ENCODE data around the gene SLC1A4.

Gene SLC1A4

GRCh38 chr2:65003037-65003436 is 13.8 kb downstream of the SLC1A4 start:
- no peak for TF ChIP-seq CTCF (IDR thresholded peaks at IDR 0.05)

- no peak for TF ChIP-seq CTCF (IDR thresholded peaks at IDR 0.05)
These were observed 24.6 kb downstream of the SLC1A4 start for GRCh38 chr2:65013776-65014175.

GRCh38 chr2:65015731-65016130 is 26.5 kb downstream of the SLC1A4 start:
- no peak for TF ChIP-seq CTCF (IDR thresholded peaks at IDR 0.05)

- TF ChIP-seq CTCF (IDR thresholded peaks at IDR 0.05), result no peak
These were observed 27.6 kb downstream of the SLC1A4 start for GRCh38 chr2:65016789-65017188.

- TF ChIP-seq CTCF (IDR thresholded peaks at IDR 0.05), result no peak; the same call in 1 of the 2 replicates
These were observed 28.1 kb downstream of the SLC1A4 start for GRCh38 chr2:65017335-65017734.

- no peak for TF ChIP-seq CTCF (IDR thresholded peaks at IDR 0.05)
These were observed 29.0 kb downstream of the SLC1A4 start for GRCh38 chr2:65018141-65018582.

- no peak for TF ChIP-seq CTCF (IDR thresholded peaks at IDR 0.05)
These were observed 29.8 kb downstream of the SLC1A4 start for GRCh38 chr2:65019010-65019409.

GRCh38 chr2:65019675-65020195 is 30.5 kb downstream of the SLC1A4 start:
- TF ChIP-seq CTCF (IDR thresholded peaks at IDR 0.05), result no peak
